ENCODE results near the gene ADAM23.

The ADAM23 gene

DNA sequence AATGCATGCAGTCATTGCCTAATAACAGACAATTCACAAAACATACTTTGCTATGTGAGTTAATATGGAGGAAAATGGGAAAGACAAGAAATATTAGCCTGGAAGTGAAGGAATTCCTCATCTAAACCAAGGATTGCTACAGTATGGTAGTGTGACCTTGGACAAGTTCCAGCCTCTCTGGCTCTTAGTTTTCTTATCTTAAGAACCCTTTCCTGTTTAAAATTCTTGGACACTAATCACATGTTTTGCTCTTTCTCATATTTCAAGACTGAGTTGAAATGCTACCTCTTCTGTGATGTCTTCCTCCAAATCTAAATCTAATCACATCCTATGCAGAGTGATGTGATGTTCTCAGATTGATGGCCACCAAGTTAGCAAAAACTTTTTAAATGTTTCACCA lies 20.8 kb upstream of the ADAM23 start:
- Histone ChIP-seq H3K4me1 (ENCODE audit: control insufficient read depth in 5 of 5, insufficient read depth in 5 of 5, low read length in 5 of 5) (no peaks in the 10 kb centered on the region), H3K9me3 (ENCODE audit: control insufficient read depth in 5 of 5, low read length in 5 of 5) (peaks cover 0 to 6% (median 4%) of the 10 kb centered on the region in 5 donors), H3K27ac (ENCODE audit: low read depth, low read length) (no peak overlapping the region), H3K27me3 (ENCODE audit: control insufficient read depth in 5 of 5, insufficient read depth in 4 of 5, low read length in 5 of 5) (no peaks in the 10 kb centered on the region), H3K4me3 (ENCODE audit: low read depth in 1 of 5, low read length in 5 of 5) (no peak overlapping the region), H3K9ac (ENCODE audit: low read length in 5 of 5) (no peak overlapping the region), H3K36me3 (ENCODE audit: control insufficient read depth in 5 of 5, insufficient read depth in 5 of 5, low read length in 5 of 5) (no peaks in the 10 kb centered on the region)

DNA sequence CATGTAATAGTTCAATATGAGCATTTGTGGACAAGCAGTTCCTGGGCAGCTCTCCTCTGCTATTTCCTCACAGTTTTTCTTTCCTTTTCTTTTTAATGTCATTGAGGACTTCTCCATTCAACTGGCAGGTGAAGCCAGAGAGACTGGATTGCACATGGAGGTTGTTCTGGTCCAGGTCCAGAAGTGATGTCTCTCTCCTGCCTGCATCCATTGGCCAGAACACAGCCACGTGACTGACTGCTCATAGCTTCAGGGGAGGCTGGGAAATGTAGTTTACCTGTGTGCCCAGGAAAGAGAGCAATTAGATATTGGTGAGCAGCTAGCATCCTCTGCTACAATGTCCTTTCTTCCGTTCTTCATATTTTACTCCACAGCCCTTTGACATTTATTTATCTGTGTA lies 20.2 kb upstream of the ADAM23 start:
- H3K4me3 ChIP-seq (ENCODE audit: low read depth in 1 of 5, low read length in 5 of 5): no peak overlapping the region
- no peaks in the 10 kb centered on the region for H3K36me3 ChIP-seq (ENCODE audit: control insufficient read depth in 5 of 5, insufficient read depth in 5 of 5, low read length in 5 of 5)
- H3K4me1 ChIP-seq (ENCODE audit: control insufficient read depth in 5 of 5, insufficient read depth in 5 of 5, low read length in 5 of 5): no peaks in the 10 kb centered on the region
- no peak overlapping the region for H3K9ac ChIP-seq (ENCODE audit: low read length in 5 of 5)
- H3K9me3 ChIP-seq (ENCODE audit: control insufficient read depth in 5 of 5, low read length in 5 of 5): peaks cover 0 to 5% (median 3%) of the 10 kb centered on the region in 5 donors
- H3K27me3 ChIP-seq (ENCODE audit: control insufficient read depth in 5 of 5, insufficient read depth in 4 of 5, low read length in 5 of 5): no peaks in the 10 kb centered on the region
- no peak overlapping the region for H3K27ac ChIP-seq (ENCODE audit: low read depth, low read length)

DNA sequence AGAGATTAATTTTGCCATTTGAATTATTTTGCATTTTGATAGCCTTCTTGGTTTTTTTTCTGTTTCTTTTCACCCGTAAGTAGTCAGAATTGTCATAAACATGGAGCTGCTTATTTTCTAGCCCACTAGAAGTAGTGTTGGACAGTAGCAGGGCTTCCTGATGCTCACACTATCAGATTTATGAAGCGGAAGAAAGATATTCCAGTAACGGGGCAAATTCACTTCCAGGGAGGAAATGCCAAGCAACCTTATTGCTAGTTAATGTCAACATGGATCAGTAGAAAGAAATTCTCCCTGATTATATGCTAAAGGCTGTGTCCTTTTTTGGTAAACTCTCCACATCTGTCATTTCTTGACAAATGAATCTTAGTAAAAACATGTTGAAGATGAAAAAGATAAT lies 19.2 kb upstream of the ADAM23 start:
- H3K27ac ChIP-seq (ENCODE audit: low read depth, low read length): no peak overlapping the region
- no peaks in the 10 kb centered on the region for H3K36me3 ChIP-seq (ENCODE audit: control insufficient read depth in 5 of 5, insufficient read depth in 5 of 5, low read length in 5 of 5)
- no peaks in the 10 kb centered on the region for H3K4me1 ChIP-seq (ENCODE audit: control insufficient read depth in 5 of 5, insufficient read depth in 5 of 5, low read length in 5 of 5)
- H3K27me3 ChIP-seq (ENCODE audit: control insufficient read depth in 5 of 5, insufficient read depth in 4 of 5, low read length in 5 of 5): no peaks in the 10 kb centered on the region
- H3K9me3 ChIP-seq (ENCODE audit: control insufficient read depth in 5 of 5, low read length in 5 of 5): no peaks in the 10 kb centered on the region
- no peak overlapping the region for H3K4me3 ChIP-seq (ENCODE audit: low read depth in 1 of 5, low read length in 5 of 5)
- no peak overlapping the region for H3K9ac ChIP-seq (ENCODE audit: low read length in 5 of 5)

DNA sequence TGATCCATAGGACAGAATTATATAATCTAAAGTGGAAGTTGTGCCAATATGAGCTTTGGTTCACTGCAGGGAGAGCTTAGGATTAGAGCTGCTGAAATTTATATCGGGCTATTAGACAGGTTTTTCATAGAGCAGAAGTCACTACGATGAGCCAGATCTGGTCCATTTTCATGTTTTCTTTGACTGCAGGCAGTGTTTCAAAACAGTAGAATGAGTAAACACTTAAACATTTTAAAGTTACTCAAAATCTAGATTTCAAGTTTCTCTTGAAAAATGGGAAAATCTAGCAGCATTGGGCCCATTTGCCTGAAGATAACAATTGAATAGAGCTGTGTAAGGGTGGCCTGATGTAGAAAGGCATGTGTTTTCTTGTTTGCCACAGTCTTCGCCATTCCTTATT lies 14.5 kb upstream of the ADAM23 start:
- H3K4me1 ChIP-seq (ENCODE audit: control insufficient read depth in 5 of 5, insufficient read depth in 5 of 5, low read length in 5 of 5): no peaks in the 10 kb centered on the region
- H3K36me3 ChIP-seq (ENCODE audit: control insufficient read depth in 5 of 5, insufficient read depth in 5 of 5, low read length in 5 of 5): no peaks in the 10 kb centered on the region
- no peak overlapping the region for H3K9ac ChIP-seq (ENCODE audit: low read length in 5 of 5)
- H3K4me3 ChIP-seq (ENCODE audit: low read depth in 1 of 5, low read length in 5 of 5): no peak overlapping the region
- H3K9me3 ChIP-seq (ENCODE audit: control insufficient read depth in 5 of 5, low read length in 5 of 5): no peaks in the 10 kb centered on the region
- no peaks in the 10 kb centered on the region for H3K27me3 ChIP-seq (ENCODE audit: control insufficient read depth in 5 of 5, insufficient read depth in 4 of 5, low read length in 5 of 5)
- no peak overlapping the region for H3K27ac ChIP-seq (ENCODE audit: low read depth, low read length)

DNA sequence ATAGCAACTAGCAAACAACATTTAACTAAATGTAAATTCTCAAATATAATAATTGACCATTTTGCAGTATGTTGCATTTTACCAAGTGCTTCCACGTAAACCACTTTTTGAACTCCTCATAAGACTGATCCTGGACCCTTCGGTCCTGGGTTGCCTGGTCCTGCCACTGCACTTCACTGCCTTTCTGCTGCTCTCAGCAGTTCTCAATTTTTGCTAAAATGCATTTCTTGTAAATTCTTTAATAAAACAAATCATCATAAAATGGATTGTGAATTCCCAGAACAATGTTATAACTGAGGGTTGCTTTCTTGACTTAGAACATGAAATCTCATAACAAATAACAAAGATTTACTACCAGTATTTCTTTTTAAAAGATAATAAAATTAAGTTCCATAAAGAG lies 12.9 kb upstream of the ADAM23 start:
- no peaks in the 10 kb centered on the region for H3K4me1 ChIP-seq (ENCODE audit: control insufficient read depth in 5 of 5, insufficient read depth in 5 of 5, low read length in 5 of 5)
- H3K9me3 ChIP-seq (ENCODE audit: control insufficient read depth in 5 of 5, low read length in 5 of 5): no peaks in the 10 kb centered on the region
- H3K9ac ChIP-seq (ENCODE audit: low read length in 5 of 5): no peak overlapping the region
- no peak overlapping the region for H3K27ac ChIP-seq (ENCODE audit: low read depth, low read length)
- H3K27me3 ChIP-seq (ENCODE audit: control insufficient read depth in 5 of 5, insufficient read depth in 4 of 5, low read length in 5 of 5): no peaks in the 10 kb centered on the region
- H3K4me3 ChIP-seq (ENCODE audit: low read depth in 1 of 5, low read length in 5 of 5): no peak overlapping the region
- H3K36me3 ChIP-seq (ENCODE audit: control insufficient read depth in 5 of 5, insufficient read depth in 5 of 5, low read length in 5 of 5): no peaks in the 10 kb centered on the region

DNA sequence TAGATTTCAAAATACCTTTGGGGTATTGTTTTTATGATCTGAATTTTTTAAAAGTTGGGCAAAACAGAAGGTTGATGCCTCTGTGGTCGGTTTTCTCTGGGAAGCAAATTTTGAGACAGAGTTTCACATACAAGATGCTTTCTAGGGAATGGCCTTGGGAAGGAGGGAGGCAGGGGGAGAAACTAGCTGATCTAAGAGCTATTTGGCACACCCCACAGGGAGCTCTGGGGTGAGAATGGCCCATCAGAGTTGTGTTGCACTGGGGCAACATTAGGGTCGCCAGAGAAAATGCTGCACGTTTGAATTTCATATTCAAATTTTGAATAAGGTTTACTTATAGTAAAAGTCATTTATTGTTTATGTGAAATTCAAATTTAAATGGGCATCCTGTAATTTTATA lies 11.9 kb upstream of the ADAM23 start:
- no peaks in the 10 kb centered on the region for H3K9me3 ChIP-seq (ENCODE audit: control insufficient read depth in 5 of 5, low read length in 5 of 5)
- no peak overlapping the region for H3K27ac ChIP-seq (ENCODE audit: low read depth, low read length)
- H3K36me3 ChIP-seq (ENCODE audit: control insufficient read depth in 5 of 5, insufficient read depth in 5 of 5, low read length in 5 of 5): no peaks in the 10 kb centered on the region

DNA sequence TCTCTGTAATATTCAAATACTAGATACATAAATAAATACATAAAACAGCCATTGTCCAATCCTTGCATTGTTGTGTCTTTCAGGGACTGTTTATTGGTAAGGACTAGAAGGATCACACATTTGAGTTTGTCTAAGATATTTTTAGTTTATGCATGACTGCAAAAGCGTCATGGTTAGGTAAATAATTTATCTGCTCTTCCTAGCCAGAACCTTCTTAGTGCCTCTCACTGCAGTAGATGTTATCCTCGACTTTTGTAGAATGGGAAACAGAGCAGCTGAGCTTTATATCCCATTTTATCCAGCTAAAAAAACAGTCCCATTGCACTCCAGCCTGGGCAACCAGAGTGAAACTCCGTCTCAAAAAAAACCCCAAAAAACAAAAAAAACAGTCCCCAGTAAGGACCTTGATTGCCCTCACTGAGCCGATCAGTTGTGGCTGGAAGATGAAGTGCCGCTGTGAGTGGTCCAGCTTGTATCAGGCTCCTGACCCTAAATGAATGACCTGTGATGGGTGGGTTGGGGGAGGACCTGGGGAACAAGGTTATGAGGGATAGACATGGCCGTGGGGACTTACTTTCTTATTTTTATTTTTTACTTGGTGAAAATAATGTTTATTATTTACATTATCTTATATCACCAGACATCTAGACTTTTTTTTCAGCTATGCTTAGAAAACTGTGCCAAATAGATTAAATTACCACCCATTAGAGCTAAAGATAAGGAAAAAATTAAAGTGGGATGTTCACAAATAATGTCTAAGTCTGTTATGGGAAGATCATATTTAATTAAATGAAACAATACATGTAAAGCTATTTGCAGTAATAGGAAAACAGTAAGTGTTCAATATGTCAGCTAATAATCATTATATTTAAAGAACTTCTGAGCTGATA lies 10.9 kb upstream of the ADAM23 start:
- Histone ChIP-seq H3K36me3 (ENCODE audit: control insufficient read depth in 5 of 5, insufficient read depth in 5 of 5, low read length in 5 of 5) (no peaks in the 10 kb centered on the region), H3K9ac (ENCODE audit: low read length in 5 of 5) (no peak overlapping the region), H3K27me3 (ENCODE audit: control insufficient read depth in 5 of 5, insufficient read depth in 4 of 5, low read length in 5 of 5) (no peaks in the 10 kb centered on the region), H3K27ac (ENCODE audit: low read depth, low read length) (no peak overlapping the region), H3K4me1 (ENCODE audit: control insufficient read depth in 5 of 5, insufficient read depth in 5 of 5, low read length in 5 of 5) (no peaks in the 10 kb centered on the region), H3K9me3 (ENCODE audit: control insufficient read depth in 5 of 5, low read length in 5 of 5) (no peaks in the 10 kb centered on the region), H3K4me3 (ENCODE audit: low read depth in 1 of 5, low read length in 5 of 5) (no peak overlapping the region)

More for the DNA sequence above, 11.9 kb upstream of the ADAM23 start:
- Histone ChIP-seq H3K9ac (ENCODE audit: low read length in 5 of 5) (no peak overlapping the region), H3K27me3 (ENCODE audit: control insufficient read depth in 5 of 5, insufficient read depth in 4 of 5, low read length in 5 of 5) (no peaks in the 10 kb centered on the region), H3K4me1 (ENCODE audit: control insufficient read depth in 5 of 5, insufficient read depth in 5 of 5, low read length in 5 of 5) (no peaks in the 10 kb centered on the region), H3K4me3 (ENCODE audit: low read depth in 1 of 5, low read length in 5 of 5) (no peak overlapping the region)

DNA sequence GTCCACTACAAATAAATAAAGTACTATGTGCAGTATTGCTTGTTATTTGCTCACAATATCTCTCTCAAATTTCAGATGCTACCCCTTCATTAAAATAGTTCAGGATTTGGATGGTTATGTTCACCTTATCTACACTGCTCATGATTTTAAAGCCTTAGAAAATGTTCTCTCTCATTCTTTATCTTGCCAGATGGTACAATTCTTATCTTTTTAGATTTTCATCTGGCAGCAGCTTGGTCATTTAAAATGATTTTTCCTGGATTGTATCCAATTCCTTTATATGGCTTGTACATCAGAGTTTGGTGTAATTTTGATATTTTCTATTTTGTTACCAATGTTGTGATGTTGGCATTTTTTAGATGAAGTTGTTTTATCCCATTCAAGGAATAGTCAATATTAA lies 10.1 kb upstream of the ADAM23 start:
- Histone ChIP-seq H3K27ac (ENCODE audit: low read depth, low read length) (no peak overlapping the region), H3K27me3 (ENCODE audit: control insufficient read depth in 5 of 5, insufficient read depth in 4 of 5, low read length in 5 of 5) (peaks cover 0 to 2% (median 0%) of the 10 kb centered on the region in 5 donors), H3K4me1 (ENCODE audit: control insufficient read depth in 5 of 5, insufficient read depth in 5 of 5, low read length in 5 of 5) (no peaks in the 10 kb centered on the region), H3K4me3 (ENCODE audit: low read depth in 1 of 5, low read length in 5 of 5) (no peak overlapping the region), H3K36me3 (ENCODE audit: control insufficient read depth in 5 of 5, insufficient read depth in 5 of 5, low read length in 5 of 5) (no peaks in the 10 kb centered on the region), H3K9me3 (ENCODE audit: control insufficient read depth in 5 of 5, low read length in 5 of 5) (no peaks in the 10 kb centered on the region), H3K9ac (ENCODE audit: low read length in 5 of 5) (no peak overlapping the region)

DNA sequence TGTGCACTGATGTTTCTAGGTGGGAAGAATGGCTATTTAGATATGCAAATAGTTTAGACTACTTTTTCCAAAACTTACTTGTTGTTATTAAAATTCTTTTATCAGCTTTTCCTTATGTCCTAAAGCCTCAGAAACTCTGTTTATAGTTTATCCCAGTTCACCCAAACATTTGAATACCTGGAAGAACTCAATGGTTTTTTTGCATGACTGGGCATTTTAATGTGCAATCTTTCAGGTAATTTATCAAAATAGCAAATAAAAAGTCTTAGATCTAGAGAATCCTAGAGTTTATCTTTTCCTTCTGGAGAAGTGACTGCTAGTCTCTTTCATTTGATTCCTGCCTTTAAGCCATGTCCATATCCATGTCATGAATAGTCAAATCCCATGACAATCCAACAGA lies 9.6 kb upstream of the ADAM23 start:
- H3K9me3 ChIP-seq (ENCODE audit: control insufficient read depth in 5 of 5, low read length in 5 of 5): no peaks in the 10 kb centered on the region
- H3K4me1 ChIP-seq (ENCODE audit: control insufficient read depth in 5 of 5, insufficient read depth in 5 of 5, low read length in 5 of 5): no peaks in the 10 kb centered on the region
- no peak overlapping the region for H3K9ac ChIP-seq (ENCODE audit: low read length in 5 of 5)
- peaks cover 0 to 2% (median 2%) of the 10 kb centered on the region in 5 donors for H3K27me3 ChIP-seq (ENCODE audit: control insufficient read depth in 5 of 5, insufficient read depth in 4 of 5, low read length in 5 of 5)
- H3K27ac ChIP-seq (ENCODE audit: low read depth, low read length): no peak overlapping the region
- H3K4me3 ChIP-seq (ENCODE audit: low read depth in 1 of 5, low read length in 5 of 5): no peak overlapping the region
- no peaks in the 10 kb centered on the region for H3K36me3 ChIP-seq (ENCODE audit: control insufficient read depth in 5 of 5, insufficient read depth in 5 of 5, low read length in 5 of 5)

DNA sequence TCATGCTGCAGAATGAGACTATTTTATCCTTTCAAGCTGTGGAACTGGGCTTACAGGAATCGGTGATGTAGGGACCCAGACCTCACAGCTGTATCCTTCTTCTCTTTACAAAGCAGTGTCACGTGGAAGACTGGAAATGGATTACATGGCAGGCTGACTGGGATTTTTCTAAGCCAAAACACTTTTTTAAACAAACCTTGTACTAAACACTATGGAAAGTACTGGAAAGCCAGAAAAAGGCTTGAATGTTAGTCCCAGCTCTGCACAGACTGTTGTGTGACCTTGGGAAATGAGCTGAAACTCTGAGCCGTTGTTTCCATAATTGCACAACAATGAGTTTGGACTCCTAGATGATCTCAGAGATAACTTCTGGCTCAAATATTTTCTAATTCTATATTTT lies 7.6 kb upstream of the ADAM23 start:
- H3K9ac ChIP-seq (ENCODE audit: low read length in 5 of 5): no peak overlapping the region
- H3K27me3 ChIP-seq (ENCODE audit: control insufficient read depth in 5 of 5, insufficient read depth in 4 of 5, low read length in 5 of 5): peaks cover 0 to 13% (median 6%) of the 10 kb centered on the region in 5 donors
- no peak overlapping the region for H3K4me3 ChIP-seq (ENCODE audit: low read depth in 1 of 5, low read length in 5 of 5)
- no peak overlapping the region for H3K27ac ChIP-seq (ENCODE audit: low read depth, low read length)
- no peaks in the 10 kb centered on the region for H3K36me3 ChIP-seq (ENCODE audit: control insufficient read depth in 5 of 5, insufficient read depth in 5 of 5, low read length in 5 of 5)
- H3K4me1 ChIP-seq (ENCODE audit: control insufficient read depth in 5 of 5, insufficient read depth in 5 of 5, low read length in 5 of 5): no peaks in the 10 kb centered on the region
- H3K9me3 ChIP-seq (ENCODE audit: control insufficient read depth in 5 of 5, low read length in 5 of 5): no peaks in the 10 kb centered on the region
